Parathyroid adenoma (tissue), 2 donors: ENCODE measurements around the gene C6orf52.

ENCODE experiments used
- H2AFZ ChIP-seq: fragments of 300-600 bp; sonication (generic); one replicate; pipeline ENCODE4 v1.7.0; 2017; ENCODE audit warnings: antibody characterized with exemption, mild to moderate bottlenecking
- H3K27ac ChIP-seq: fragments of 300-600 bp; sonication (generic); one replicate; pipeline ENCODE4 v1.7.0; 2017
- H3K27me3 ChIP-seq: fragments of 300-600 bp; sonication (generic); one replicate; pipeline ENCODE4 v1.7.0; 2017; ENCODE audit warnings: low read length; ENCODE audit not compliant: control insufficient read depth, insufficient read depth
- H3K36me3 ChIP-seq: fragments of 300-600 bp; sonication (generic); one replicate; pipeline ENCODE4 v1.7.0; 2017; ENCODE audit warnings: low read length; ENCODE audit not compliant: control insufficient read depth, insufficient read depth
- H3K4me1 ChIP-seq: fragments of 300-600 bp; sonication (generic); one replicate; pipeline ENCODE4 v1.7.0; 2017; ENCODE audit warnings: control low read depth
- H3K4me2 ChIP-seq: fragments of 300-600 bp; sonication (generic); one replicate; pipeline ENCODE4 v1.7.0; 2017; ENCODE audit warnings: low read length
- H3K4me3 ChIP-seq: fragments of 300-600 bp; sonication (generic); one replicate; pipeline ENCODE4 v1.7.0; 2017; ENCODE audit warnings: low read depth, low read length
- H3K79me2 ChIP-seq: fragments of 300-600 bp; sonication (generic); one replicate; pipeline ENCODE4 v1.7.0; 2017; ENCODE audit warnings: control low read depth
- H3K9ac ChIP-seq: fragments of 300-600 bp; sonication (generic); one replicate; pipeline ENCODE4 v1.7.0; 2017; ENCODE audit warnings: mild to moderate bottlenecking
- H3K9me3 ChIP-seq: fragments of 300-600 bp; sonication (generic); one replicate; pipeline ENCODE4 v1.7.0; 2017; ENCODE audit warnings: low read length; ENCODE audit not compliant: control insufficient read depth
- TF ChIP-seq, protein P1 (sequence below): fragments of 300-600 bp; sonication (generic); IDR thresholded peaks from one replicate; pipeline ENCODE4 v1.7.0; 2017; ENCODE audit warnings: antibody characterized with exemption, mild to moderate bottlenecking
- donor health status: primary hyperparathyroidism.

C6orf52 gene

DNA sequence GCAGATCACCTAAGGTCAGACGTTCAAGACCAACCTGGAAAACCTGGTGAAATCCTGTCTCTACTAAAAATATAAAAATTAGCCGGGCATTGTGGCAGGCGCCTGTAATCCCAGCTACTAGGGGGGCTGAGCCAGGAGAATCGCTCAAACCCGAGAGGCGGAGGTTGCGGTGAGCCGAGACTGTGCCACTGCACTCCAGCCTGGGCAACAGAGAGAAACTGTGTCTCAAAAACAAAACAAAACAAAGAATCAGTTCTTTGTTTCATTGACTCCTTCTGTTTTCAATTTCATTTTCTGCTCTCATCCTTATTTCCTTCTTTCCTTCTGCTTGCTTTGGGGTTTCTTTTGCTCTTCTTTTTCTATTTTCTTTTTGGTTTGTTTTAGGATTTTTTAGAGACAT, 19.5 kb upstream of the C6orf52 start:
- no peaks in the 10 kb centered on the region for H3K36me3 ChIP-seq
- H3K27ac ChIP-seq, result no peak overlapping the region
- H3K9ac ChIP-seq, result no peak overlapping the region
- H3K9me3 ChIP-seq, result no peaks in the 10 kb centered on the region
- no peak overlapping the region for H2AFZ ChIP-seq
- no peaks in the 10 kb centered on the region for H3K79me2 ChIP-seq
- TF ChIP-seq, protein P1, sequence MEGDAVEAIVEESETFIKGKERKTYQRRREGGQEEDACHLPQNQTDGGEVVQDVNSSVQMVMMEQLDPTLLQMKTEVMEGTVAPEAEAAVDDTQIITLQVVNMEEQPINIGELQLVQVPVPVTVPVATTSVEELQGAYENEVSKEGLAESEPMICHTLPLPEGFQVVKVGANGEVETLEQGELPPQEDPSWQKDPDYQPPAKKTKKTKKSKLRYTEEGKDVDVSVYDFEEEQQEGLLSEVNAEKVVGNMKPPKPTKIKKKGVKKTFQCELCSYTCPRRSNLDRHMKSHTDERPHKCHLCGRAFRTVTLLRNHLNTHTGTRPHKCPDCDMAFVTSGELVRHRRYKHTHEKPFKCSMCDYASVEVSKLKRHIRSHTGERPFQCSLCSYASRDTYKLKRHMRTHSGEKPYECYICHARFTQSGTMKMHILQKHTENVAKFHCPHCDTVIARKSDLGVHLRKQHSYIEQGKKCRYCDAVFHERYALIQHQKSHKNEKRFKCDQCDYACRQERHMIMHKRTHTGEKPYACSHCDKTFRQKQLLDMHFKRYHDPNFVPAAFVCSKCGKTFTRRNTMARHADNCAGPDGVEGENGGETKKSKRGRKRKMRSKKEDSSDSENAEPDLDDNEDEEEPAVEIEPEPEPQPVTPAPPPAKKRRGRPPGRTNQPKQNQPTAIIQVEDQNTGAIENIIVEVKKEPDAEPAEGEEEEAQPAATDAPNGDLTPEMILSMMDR, result no peak
- H3K4me3 ChIP-seq, result no peak overlapping the region
- H3K4me2 ChIP-seq, result no peak overlapping the region
- no peaks in the 10 kb centered on the region for H3K4me1 ChIP-seq
- no peaks in the 10 kb centered on the region for H3K27me3 ChIP-seq

DNA sequence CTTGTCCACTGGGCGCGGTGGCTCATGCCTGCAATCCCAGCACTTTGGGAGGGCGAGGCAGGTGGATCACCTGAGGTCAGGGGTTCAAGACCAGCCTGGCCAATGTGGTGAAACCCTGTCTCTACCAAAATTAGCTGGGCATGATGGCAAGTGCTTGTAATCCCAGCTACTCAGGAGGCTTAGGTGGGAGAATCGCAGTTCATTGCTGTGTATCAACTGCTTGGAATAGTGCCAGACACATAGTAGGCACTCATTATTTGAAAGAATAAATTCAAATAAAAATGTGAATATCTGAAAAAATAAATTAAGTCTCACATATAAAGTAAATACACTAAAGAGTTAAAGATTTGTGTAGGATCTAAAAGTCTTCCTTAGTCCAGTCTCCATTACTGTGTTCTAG, 2.2 kb upstream of the C6orf52 start:
- Histone ChIP-seq H3K79me2 (peaks cover 12% of the 10 kb centered on the region), H3K36me3 (no peaks in the 10 kb centered on the region), H3K4me1 (peaks cover 14% of the 10 kb centered on the region), H3K27me3 (no peaks in the 10 kb centered on the region), H3K9ac (no peak overlapping the region), H3K4me2 (no peak overlapping the region), H3K27ac (no peak overlapping the region), H2AFZ (no peak overlapping the region), H3K9me3 (no peaks in the 10 kb centered on the region), H3K4me3 (no peak overlapping the region)
- TF ChIP-seq, protein P1, result no peak

DNA sequence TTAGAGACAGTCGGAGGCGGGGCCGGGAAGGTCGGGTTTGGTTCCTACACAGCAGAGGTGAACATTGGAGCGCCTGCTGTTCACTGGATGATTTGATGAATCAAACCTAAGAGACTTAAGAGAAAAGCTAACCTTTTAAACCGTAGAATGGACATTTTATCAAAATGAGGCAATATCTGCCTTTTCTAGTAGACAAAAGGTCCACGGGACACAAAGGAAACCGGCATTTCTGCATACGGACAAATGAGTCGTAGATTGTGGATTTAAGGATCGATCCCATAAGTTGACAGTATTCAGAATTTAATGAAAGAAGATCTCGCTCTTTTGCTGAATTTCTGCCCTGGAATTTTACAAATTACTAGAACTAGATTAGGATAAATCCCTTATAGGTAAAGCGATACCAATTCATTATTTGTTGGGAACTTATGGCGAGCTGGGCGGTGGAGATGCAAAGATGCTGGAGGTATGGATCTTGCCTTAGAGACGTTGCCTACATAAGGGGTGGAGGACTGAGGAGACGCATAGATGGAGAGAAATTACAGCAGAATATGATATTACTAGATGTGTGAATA, 756 bp upstream of the C6orf52 start:
- no peaks in the 10 kb centered on the region for H3K27me3 ChIP-seq
- peak overlapping the region; percentile 79 for H2AFZ ChIP-seq
- H3K9me3 ChIP-seq, result no peaks in the 10 kb centered on the region
- peak overlapping the region; percentile 98 for H3K27ac ChIP-seq
- peaks cover 14% of the 10 kb centered on the region for H3K4me1 ChIP-seq
- H3K4me2 ChIP-seq, result peak overlapping the region; percentile 95
- TF ChIP-seq, protein P1, result no peak
- no peak overlapping the region for H3K9ac ChIP-seq
- H3K4me3 ChIP-seq, result peak overlapping the region; percentile 82
- H3K36me3 ChIP-seq, result no peaks in the 10 kb centered on the region
- peaks cover 12% of the 10 kb centered on the region for H3K79me2 ChIP-seq

DNA sequence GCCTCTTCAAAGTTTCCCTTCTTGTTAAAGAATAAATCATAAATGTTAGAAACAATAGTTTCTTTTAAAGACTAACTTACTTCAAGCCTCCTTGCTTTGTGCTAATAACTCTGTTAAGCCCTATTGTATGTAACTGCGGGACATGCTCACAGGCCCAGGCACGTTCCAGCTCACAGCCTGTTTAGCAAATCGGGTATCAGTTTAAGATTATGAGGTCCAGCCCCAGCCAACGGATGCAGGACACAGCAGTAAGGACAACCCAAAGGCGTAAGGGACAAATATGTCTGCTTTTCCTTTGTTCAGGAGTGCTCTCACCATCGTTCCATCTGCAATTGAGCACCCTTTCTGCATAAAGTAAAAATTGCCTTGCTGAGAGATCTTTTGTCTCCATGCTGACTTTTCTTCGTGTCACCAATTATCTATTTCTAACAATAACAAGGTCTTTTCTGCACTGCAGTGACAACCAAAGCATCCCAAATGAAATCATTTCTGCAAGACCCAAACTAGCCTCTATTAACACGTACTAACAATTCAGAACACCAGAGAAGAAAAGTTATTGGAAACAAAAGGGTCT, 1.4 kb downstream of the C6orf52 start:
- no peak overlapping the region for H3K27ac ChIP-seq
- TF ChIP-seq, protein P1, result no peak
- H2AFZ ChIP-seq, result no peak overlapping the region
- peak overlapping the region; percentile 82 for H3K4me3 ChIP-seq
- H3K36me3 ChIP-seq, result no peaks in the 10 kb centered on the region
- peak overlapping the region; percentile 95 for H3K4me2 ChIP-seq
- peaks cover 12% of the 10 kb centered on the region for H3K79me2 ChIP-seq
- no peak overlapping the region for H3K9ac ChIP-seq
- H3K27me3 ChIP-seq, result no peaks in the 10 kb centered on the region
- peaks cover 14% of the 10 kb centered on the region for H3K4me1 ChIP-seq
- no peaks in the 10 kb centered on the region for H3K9me3 ChIP-seq
